GM12892 (cell line): ENCODE results near the gene AFMID.

Experiments used
- DNase-seq: peaks from one replicate; pipeline ENCODE4 v3.0.0; 2011; ENCODE audit not compliant: insufficient read length
- FAIRE-seq: peaks from 2 replicates; lab custom pipeline; 2011; peaks lifted over from hg19 to GRCh38; lab: Jason Lieb, UNC
- POLR2A ChIP-seq: IDR thresholded peaks from 2 replicates; pipeline ENCODE4 v1.6.1; 2011; ENCODE audit warnings: low read depth, low read length, control low read depth
- POLR2AphosphoS5 ChIP-seq: IDR thresholded peaks from 2 replicates; pipeline ENCODE4 v1.6.1; 2011; ENCODE audit warnings: low read depth, low read length, control low read depth
- TAF1 ChIP-seq: IDR thresholded peaks from 2 replicates; pipeline ENCODE4 v1.6.1; 2011; ENCODE audit warnings: low read depth, mild to moderate bottlenecking, control low read depth, low read length, borderline replicate concordance

Gene AFMID

DNA sequence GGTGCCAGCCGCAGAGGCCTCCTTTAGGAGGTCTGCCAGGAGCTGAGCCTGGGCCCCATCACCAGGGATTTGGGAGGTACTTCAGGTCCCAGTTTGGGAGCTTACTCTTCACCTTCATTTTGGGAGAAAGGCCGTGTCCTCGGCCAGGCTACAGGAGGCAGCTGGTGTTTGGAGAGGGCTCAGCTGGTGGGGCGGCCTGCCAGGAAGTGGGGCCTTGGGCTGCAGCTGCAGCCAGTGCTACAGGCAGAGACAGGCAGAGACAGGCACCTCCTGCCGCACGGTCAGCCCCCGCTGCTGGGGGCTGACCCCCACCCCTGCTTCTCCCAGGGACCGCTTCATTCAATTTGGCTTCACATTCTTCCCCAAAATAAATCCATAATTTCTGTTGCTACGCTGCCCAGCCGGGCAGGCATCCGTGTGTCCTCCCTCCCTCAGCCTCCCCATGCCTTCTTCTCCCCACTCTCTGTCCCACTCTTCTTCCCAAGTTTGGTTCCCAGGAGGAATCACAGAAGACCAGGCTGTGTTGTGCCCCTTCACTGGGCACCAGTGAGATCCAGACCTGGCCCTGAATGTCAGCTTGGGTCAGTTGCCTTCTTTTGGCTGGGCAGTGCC is 50.3 kb downstream of the AFMID start:
- TF ChIP-seq POLR2AphosphoS5 (no peak), TAF1 (no peak), POLR2A (no peak)
- FAIRE-seq (no peak), DNase-seq (no peak)

DNA sequence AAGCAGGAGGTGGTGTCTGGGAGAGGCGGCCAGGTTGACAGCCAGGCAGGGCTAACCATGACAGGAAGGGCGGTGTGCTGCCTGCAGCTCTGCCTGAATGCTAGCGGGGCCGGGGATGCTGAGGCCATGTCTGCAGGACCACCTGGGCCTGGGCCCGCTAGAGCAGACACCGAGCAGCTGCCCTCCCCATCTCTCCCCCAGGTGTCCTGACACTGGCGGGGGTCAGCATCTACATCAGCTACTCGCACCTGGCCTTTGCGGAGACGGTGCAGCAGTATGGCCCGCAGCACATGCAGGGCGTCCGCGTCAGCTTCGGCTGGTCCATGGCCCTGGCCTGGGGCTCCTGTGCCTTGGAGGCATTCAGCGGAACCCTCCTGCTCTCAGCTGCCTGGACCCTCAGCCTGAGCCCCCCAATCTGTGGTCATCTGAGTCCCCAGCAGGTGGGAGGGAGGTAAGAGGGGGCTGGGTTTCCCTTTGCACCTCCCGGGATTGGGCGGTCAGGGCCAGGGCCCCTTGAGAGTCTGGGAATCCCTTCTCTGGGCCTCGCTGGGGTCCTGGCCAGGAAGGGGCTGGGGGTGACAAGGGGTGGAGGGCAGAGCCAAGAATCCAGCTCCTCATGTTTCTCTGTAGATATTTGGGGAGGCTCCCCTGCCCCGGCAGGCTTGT is 51.8 kb downstream of the AFMID start:
- FAIRE-seq = no peak
- TF ChIP-seq POLR2AphosphoS5 = no peak
- no peak for TF ChIP-seq TAF1
- TF ChIP-seq POLR2A = no peak
- DNase-seq = no peak

DNA sequence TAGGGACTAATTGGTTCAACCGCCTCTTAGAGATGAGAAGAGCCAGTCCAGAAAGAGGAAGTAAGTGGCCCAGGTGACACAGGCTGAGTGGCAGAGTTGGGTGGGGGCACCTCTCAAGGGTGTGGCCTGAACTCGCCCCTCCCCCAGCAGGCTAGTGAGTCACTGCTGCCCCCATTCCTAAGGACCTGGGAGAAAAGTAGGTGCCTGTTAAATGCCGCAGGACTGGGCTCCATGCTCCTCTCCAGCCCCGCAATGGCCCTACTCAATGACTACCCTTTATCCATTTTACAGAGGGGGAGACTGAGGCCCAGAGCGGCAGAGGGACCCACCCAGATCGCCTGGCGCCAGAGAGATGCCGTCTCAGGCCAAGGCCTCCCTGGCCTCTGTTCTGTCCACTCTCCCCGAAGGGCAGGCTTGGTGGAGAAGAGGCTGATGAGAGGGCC is 52.3 kb downstream of the AFMID start:
- no peak for TF ChIP-seq TAF1
- TF ChIP-seq POLR2AphosphoS5 = no peak
- no peak for TF ChIP-seq POLR2A
- FAIRE-seq = no peak
- DNase-seq = no peak

GRCh38 chr17:78240012-78240655 is 53.0 kb downstream of the AFMID start:
- TF ChIP-seq POLR2A (no peak), TAF1 (no peak), POLR2AphosphoS5 (no peak)
- no peak for FAIRE-seq
- DNase-seq = no peak

- FAIRE-seq = no peak
- TF ChIP-seq POLR2A (no peak), POLR2AphosphoS5 (no peak), TAF1 (no peak)
Observed at GRCh38 chr17:78240839-78241238, 53.7 kb downstream of the AFMID start.

GRCh38 chr17:78241277-78242023 is 54.3 kb downstream of the AFMID start:
- FAIRE-seq (peak; percentile 57), DNase-seq (no peak)

More at GRCh38 chr17:78240839-78241238, 53.7 kb downstream of the AFMID start:
- DNase-seq = no peak

DNA sequence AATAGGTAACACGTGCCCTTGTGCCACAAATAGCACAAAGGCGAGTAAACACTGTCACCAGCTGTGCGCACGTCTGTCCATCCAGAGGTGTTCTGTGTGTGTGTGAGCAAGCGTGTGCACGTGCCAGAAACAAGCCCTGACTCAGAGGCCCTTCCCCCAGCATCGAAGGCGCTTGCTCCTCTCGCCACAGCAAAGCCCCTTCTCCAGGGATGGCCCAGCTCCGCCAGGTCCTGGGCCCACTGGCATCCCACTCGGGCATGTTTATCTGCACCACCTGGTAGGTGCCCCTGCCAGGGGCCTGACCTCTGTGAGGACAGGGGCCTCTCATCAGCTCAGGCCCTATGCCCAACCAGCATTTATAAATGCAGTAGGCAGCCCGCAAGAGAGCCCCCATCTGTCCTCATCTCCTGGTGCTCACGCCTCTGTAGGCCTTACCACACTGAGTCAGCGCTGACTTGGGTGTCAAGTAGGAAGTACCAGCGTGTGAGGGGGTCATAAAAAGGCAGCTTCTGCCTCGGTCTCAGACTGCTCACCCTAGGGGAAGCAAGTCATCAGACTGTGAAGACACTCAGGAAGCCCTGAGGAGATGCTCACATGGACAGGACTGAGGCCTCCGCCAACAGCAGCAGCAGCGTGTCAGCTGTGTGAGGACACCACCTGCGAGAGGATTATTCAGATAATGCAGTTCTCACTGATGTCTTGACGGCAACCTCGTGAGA is 55.0 kb downstream of the AFMID start:
- DNase-seq = no peak
- TF ChIP-seq TAF1 (no peak), POLR2A (no peak), POLR2AphosphoS5 (no peak)
- FAIRE-seq = peak; percentile 75

More at GRCh38 chr17:78241277-78242023, 54.3 kb downstream of the AFMID start:
- no peak for TF ChIP-seq TAF1
- TF ChIP-seq POLR2A = no peak
- TF ChIP-seq POLR2AphosphoS5 = no peak

- no peak for TF ChIP-seq POLR2A
- no peak for TF ChIP-seq TAF1
- TF ChIP-seq POLR2AphosphoS5 = no peak
- no peak for FAIRE-seq
- no peak for DNase-seq
Observed at GRCh38 chr17:78247304-78247703, 60.1 kb downstream of the AFMID start.

DNA sequence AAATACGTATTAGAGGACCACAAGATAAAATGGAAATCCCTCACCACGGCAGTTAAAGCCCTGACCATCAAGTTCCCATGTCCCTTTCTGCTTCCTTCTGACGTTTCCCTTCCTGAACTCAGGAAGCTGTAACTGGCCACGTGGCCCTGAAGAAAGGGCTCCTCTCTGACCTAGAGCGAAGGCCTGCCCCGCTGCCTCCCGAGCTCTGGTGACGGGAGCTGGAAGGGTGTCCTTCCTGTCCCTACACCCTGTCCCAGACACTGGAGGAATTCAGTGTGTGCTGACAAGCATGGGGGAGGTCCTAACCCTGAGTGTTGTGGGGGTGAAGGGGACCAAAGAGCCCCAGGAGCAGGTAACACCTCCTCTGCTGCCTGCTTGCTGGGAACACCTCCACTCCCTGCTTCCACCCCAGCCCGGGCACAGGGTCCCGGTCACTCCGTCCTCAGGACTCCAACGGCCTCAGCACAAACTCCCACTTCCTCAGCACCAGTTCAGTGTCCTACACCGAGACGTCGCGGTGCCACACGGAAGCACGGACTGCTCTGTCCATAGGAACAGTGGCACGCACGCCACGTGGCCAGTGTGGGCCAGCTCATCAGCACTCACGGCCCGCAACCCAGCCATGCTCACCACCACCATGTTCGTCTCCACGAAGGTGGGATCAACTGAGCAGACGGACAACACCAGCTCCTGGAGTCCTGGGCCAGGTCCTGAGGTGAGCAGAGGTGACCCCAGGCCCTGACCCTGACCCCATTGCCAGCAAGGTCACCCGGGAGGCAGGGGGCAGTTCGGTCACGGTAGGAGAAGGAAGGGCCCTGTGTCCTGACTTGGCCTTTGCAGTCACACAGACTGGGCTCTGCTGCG is 61.1 kb downstream of the AFMID start:
- FAIRE-seq (no peak), DNase-seq (no peak)
- no peak for TF ChIP-seq POLR2A
- TF ChIP-seq TAF1 = no peak
- no peak for TF ChIP-seq POLR2AphosphoS5
